SJCRH30 (cell line): ENCODE measurements around the gene AZU1. TPM values are rescaled to one million over a fixed set of nuclear protein-coding genes. Genes with fewer than 3 reads are reported as not detected.
A peak's percentile ranks its signal among the peaks of the same experiment; 100 is the strongest.

Experiments
- DNase-seq, 2 experiments: peaks; one replicate each; pipeline ENCODE4 v3.0.0-alpha.2; 2015 to 2020
- H3K27ac ChIP-seq: fragments of 250-450 bp; sonication (Bioruptor Pico); 2 replicates; pipeline ENCODE4 v1.5.1; 2020; ENCODE audit warnings: mild to moderate bottlenecking, moderate library complexity
- H3K27me3 ChIP-seq: fragments of 250-450 bp; sonication (Bioruptor Pico); 2 replicates; pipeline ENCODE4 v1.5.1; 2020; ENCODE audit warnings: mild to moderate bottlenecking, moderate library complexity
- H3K36me3 ChIP-seq: fragments of 250-450 bp; sonication (Bioruptor Pico); 2 replicates; pipeline ENCODE4 v1.5.1; 2020; ENCODE audit warnings: mild to moderate bottlenecking, moderate library complexity
- H3K4me1 ChIP-seq: fragments of 250-450 bp; sonication (Bioruptor Pico); 2 replicates; pipeline ENCODE4 v1.5.1; 2020; ENCODE audit warnings: mild to moderate bottlenecking, moderate library complexity
- H3K4me3 ChIP-seq: fragments of 250-450 bp; sonication (Bioruptor Pico); 2 replicates; pipeline ENCODE4 v1.5.1; 2020; ENCODE audit warnings: mild to moderate bottlenecking, moderate library complexity
- H3K9me3 ChIP-seq: fragments of 250-450 bp; sonication (Bioruptor Pico); replicated peaks from 2 replicates; pipeline ENCODE4 v1.5.1; 2020; ENCODE audit warnings: mild to moderate bottlenecking, moderate library complexity
- total RNA-seq: library from RNA; depleted of rRNA; stranded (reverse); fragments of >200 nt; shearing (Covaris generic); gene quantifications from 2 replicates; pipeline ENCODE4 v1.2.3, GENCODE V29; 2014

Gene AZU1
- total RNA-seq, 1 experiment from 2014 or later, result not detected

GRCh38 chr19:791567-792305 is 35.9 kb upstream of the AZU1 start:
- Histone ChIP-seq H3K4me3 (no peak overlapping the region), H3K36me3 (no peaks in the 10 kb centered on the region), H3K27me3 (no peaks in the 10 kb centered on the region), H3K4me1 (peaks cover 18% of the 10 kb centered on the region; the same call in 1 of the 2 replicates), H3K27ac (no peak overlapping the region), H3K9me3 (no peaks in the 10 kb centered on the region)
- no peak for DNase-seq

- H3K27ac ChIP-seq, result no peak overlapping the region
- no peaks in the 10 kb centered on the region for H3K27me3 ChIP-seq
- no peaks in the 10 kb centered on the region for H3K9me3 ChIP-seq
- peaks cover 18% of the 10 kb centered on the region; the same call in 1 of the 2 replicates for H3K4me1 ChIP-seq
- H3K36me3 ChIP-seq, result no peaks in the 10 kb centered on the region
- no peak overlapping the region for H3K4me3 ChIP-seq
- peak in 1 of 2 experiments; percentile 54 for DNase-seq
Observed at GRCh38 chr19:792306-792885, 35.2 kb upstream of the AZU1 start.

GRCh38 chr19:793806-794205 is 33.8 kb upstream of the AZU1 start:
- no peaks in the 10 kb centered on the region for H3K27me3 ChIP-seq
- no peaks in the 10 kb centered on the region for H3K9me3 ChIP-seq
- peaks cover 9% of the 10 kb centered on the region for H3K36me3 ChIP-seq
- no peak for DNase-seq
- H3K4me1 ChIP-seq, result peaks cover 12% of the 10 kb centered on the region; the same call in 1 of the 2 replicates
- H3K27ac ChIP-seq, result no peak overlapping the region
- no peak overlapping the region for H3K4me3 ChIP-seq

DNA sequence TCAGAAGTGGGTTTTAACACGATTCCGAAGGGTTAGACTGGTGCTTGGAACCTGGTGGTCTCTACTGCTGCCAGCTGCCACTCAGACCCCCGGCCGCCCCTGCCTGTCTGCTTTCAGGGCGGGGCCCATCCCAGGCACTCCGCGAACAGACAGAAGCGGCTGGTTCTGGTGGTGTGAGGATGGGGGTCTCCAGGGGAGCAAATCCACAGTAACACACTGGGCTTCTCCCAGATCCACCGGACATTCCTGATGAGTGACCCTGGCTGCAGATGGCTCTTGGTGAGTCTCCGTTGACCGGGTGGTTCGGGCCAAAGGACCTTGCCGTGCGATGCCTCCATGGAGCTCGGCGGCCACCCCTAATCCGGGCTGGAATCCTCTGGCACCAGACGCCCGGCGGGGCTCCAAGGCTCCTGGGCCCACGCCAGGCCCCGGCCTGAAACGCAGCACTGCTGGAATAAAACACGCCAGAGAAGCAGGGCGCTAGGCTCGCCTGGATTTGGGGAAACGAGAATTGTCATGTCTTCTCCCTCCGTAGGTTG is 32.5 kb upstream of the AZU1 start:
- no peaks in the 10 kb centered on the region for H3K27me3 ChIP-seq
- peaks cover 7% of the 10 kb centered on the region; the same call in 1 of the 2 replicates for H3K4me1 ChIP-seq
- no peaks in the 10 kb centered on the region for H3K9me3 ChIP-seq
- peaks cover 20% of the 10 kb centered on the region for H3K36me3 ChIP-seq
- no peak overlapping the region for H3K4me3 ChIP-seq
- DNase-seq, result no peak
- no peak overlapping the region for H3K27ac ChIP-seq

GRCh38 chr19:795691-796581 is 31.7 kb upstream of the AZU1 start:
- H3K27ac ChIP-seq, result no peak overlapping the region
- H3K27me3 ChIP-seq, result no peaks in the 10 kb centered on the region
- no peak for DNase-seq
- H3K9me3 ChIP-seq, result no peaks in the 10 kb centered on the region
- peaks cover 27% of the 10 kb centered on the region for H3K36me3 ChIP-seq
- H3K4me3 ChIP-seq, result peak overlapping the region; percentile 61
- H3K4me1 ChIP-seq, result peaks cover 7% of the 10 kb centered on the region; the same call in 1 of the 2 replicates

GRCh38 chr19:796692-797527 is 30.7 kb upstream of the AZU1 start, which contains the start of gene PTBP1:
Gene PTBP1 (plus strand): TSS chr19:797452. CDS start chr19:797498, 46 bp downstream.
- no peaks in the 10 kb centered on the region for H3K27me3 ChIP-seq
- no peaks in the 10 kb centered on the region for H3K9me3 ChIP-seq
- DNase-seq, result peak; percentile 100
- peak within 1 kb of the TSS; percentile 99 for H3K4me3 ChIP-seq
- H3K27ac ChIP-seq, result peak within 1 kb of the TSS; percentile 77
- H3K36me3 ChIP-seq, result peaks cover 36% of the 10 kb centered on the region
- H3K4me1 ChIP-seq, result peaks cover 7% of the 10 kb centered on the region; the same call in 1 of the 2 replicates

- H3K27ac ChIP-seq, result peak overlapping the region; percentile 77
- H3K4me1 ChIP-seq, result peaks cover 3% of the 10 kb centered on the region; the same call in 1 of the 2 replicates
- H3K4me3 ChIP-seq, result peak overlapping the region; percentile 99
- DNase-seq, result peak; percentile 84 to 87
- no peaks in the 10 kb centered on the region for H3K27me3 ChIP-seq
- peaks cover 45% of the 10 kb centered on the region for H3K36me3 ChIP-seq
- no peaks in the 10 kb centered on the region for H3K9me3 ChIP-seq
Observed at GRCh38 chr19:797528-798414, 29.9 kb upstream of the AZU1 start.

DNA sequence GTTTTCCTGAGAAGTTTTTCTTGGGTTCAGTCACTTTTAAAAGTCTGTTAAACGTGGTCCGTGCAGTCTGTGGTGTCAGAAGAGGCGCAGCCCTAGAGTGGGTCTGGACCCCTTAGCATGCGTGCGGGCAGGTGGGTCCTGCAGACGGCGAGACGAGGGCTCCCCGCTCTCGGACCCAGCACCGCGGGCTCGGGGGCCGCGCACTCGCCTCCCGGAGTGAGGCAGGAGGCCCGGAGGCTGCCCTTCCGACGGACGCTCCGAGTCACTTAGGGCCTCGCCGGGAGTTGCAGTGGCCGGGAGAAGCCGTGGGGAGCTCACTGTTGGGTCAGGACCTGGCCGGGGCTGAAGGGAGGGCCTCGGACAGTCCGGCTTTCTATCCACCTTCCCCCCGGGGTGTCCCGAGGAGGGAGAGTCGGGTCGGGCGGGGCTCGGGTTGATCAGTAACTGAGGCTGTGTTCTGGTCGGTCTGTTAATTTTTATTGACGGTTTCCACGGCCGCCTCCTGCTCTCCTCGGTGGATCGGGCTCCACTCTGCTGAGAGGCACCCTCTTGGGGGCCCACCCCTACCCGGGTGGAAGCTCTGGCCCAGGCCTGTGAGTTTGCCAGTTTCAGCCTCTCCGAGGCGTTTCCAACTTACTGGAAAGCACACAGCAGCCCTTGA is 29.1 kb upstream of the AZU1 start:
- Histone ChIP-seq H3K36me3 (peaks cover 53% of the 10 kb centered on the region), H3K27me3 (no peaks in the 10 kb centered on the region), H3K4me1 (peaks cover 3% of the 10 kb centered on the region; the same call in 1 of the 2 replicates), H3K4me3 (peak overlapping the region; percentile 99), H3K9me3 (no peaks in the 10 kb centered on the region), H3K27ac (peak overlapping the region; percentile 77)
- no peak for DNase-seq

DNA sequence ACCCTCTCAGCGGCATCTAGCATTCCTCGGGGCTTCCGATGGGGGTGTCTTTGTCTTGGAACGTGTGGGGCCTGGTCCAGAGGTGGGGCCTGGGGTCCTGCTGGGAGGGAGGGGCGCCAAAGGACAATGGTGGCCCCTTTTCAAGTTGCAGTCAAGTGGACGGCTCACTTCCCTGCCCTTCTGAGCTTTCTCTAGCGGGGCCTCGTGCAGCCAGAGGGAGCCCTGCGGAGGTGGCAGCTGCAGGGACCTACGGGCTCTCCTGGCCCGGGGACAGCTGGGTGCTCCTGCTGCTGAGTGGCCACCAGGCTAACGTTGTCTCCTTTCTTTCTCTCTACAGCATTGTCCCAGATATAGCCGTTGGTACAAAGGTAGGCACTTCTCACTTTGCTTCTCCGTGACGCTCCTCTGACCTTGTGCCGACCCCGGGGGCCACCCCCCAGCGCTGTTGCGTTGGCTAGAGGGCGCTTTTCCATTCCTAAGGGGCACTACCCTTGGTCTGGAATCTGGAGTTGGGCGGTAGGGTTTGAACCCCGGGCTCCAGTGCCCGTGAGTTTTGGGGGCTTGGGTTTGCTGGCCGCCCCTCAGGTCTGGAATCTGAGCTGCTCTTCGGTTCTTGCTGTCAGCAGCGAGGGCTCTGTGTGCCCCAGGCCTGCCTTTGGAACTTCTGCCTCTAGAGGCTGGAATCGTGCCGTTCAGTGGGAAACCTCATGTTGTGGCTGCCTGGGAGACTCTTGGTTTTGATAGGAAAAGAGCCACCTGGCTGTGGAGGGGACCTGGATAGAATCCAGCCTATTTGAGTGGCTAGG is 28.4 kb upstream of the AZU1 start:
- Histone ChIP-seq H3K27ac (peak overlapping the region; percentile 77), H3K9me3 (no peaks in the 10 kb centered on the region), H3K4me1 (peaks cover 3% of the 10 kb centered on the region; the same call in 1 of the 2 replicates), H3K36me3 (peaks cover 60% of the 10 kb centered on the region), H3K27me3 (no peaks in the 10 kb centered on the region), H3K4me3 (peak overlapping the region; percentile 99)
- DNase-seq, result peak in 1 of 2 experiments; percentile 56

DNA sequence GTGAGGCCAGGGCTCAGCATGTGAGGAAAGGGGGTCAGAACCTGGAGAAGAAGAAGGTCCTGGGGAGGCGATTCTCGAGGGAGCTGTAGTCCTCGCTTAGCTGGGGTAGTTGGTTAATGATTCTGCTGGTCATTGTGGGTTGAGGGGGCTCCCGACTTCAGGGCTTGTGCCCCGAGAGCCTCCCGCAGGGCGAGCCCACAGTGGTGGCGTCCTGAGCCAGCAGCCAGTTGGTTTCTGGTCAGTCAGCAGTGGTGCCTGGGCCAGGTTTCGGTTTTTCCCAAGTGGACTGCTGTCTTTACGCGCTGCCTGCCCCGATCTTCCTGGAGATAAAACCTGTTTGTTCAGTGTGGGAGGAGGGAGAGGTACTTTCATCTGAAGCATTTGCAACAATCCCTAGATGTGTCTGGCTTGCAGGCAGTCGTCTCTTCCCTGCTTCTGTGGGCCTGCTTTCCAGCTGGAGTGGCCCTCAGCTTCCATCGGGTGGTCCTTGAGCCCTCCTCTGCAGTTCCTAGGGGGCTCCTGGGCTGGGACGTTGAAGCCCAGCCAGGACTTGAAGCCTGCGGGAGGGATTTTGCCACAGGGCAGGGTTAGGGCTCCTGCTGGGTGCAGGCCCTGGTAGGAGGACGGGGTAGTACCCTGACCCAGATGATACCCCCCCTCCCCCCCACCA is 27.1 kb upstream of the AZU1 start:
- Histone ChIP-seq H3K4me3 (no peak overlapping the region), H3K4me1 (peaks cover 3% of the 10 kb centered on the region; the same call in 1 of the 2 replicates), H3K27me3 (no peaks in the 10 kb centered on the region), H3K36me3 (peaks cover 71% of the 10 kb centered on the region), H3K27ac (no peak overlapping the region), H3K9me3 (no peaks in the 10 kb centered on the region)
- no peak for DNase-seq

DNA sequence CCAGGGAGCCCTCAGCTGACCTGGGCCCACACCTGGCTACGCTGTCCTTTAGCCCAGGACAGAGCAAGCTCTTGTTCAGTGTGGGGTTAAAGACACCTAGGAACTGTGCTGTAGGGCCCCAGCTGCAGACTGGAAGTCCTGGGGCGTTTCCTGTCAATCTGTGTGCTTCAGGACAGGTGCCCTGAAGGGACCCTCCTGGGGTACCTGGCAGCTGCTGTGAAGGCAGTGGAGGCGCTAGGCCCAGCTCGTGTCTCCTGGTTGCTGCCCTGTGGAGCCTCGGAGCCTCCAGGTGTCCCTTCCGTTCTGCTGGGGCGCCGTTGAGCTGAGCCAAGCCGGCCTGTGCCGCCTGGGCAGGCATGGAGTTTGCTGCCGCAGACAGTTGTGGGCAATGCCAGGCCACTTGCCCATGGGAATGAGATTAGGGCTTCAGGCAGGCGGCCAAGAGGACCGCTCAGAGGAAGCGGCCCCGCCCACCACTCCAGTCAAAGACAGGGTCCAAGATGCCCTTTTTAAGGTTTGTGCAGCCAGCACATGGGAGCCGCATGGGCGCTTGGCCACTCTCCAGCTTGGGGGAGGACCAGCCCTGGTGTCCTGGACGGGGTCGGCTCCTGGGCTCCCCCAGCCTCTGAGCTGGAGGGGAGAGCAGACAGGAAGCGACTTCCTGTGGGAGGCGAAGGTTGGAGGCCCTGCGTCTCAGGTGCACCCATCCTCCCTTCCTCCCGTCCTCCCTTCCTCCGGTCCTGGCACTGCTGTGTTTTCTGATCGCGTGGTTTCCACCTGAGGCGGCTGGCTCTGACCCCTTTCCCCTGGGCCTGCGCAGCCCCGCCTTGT is 26.4 kb upstream of the AZU1 start:
- Histone ChIP-seq H3K27me3 (no peaks in the 10 kb centered on the region), H3K27ac (no peak overlapping the region)

More for the DNA sequence above, 26.4 kb upstream of the AZU1 start:
- DNase-seq, result no peak
- Histone ChIP-seq H3K9me3 (no peaks in the 10 kb centered on the region), H3K36me3 (peaks cover 73% of the 10 kb centered on the region), H3K4me1 (peaks cover 3% of the 10 kb centered on the region; the same call in 1 of the 2 replicates), H3K4me3 (no peak overlapping the region)
